Neutrophil (primary cell): ENCODE measurements around the gene ATG4B.
A peak's percentile ranks its signal among the peaks of the same experiment; 100 is the strongest.

Experiments
- H3K27ac ChIP-seq: fragments of 200-600 bp; sonication (generic); 2 replicates; pipeline ENCODE4 v1.5.1; 2016; ENCODE audit warnings: mild to moderate bottlenecking, moderate library complexity
- H3K27me3 ChIP-seq: fragments of 200-600 bp; sonication (generic); 2 replicates; pipeline ENCODE4 v1.6.0; 2016; ENCODE audit warnings: mild to moderate bottlenecking
- H3K36me3 ChIP-seq: fragments of 200-600 bp; sonication (generic); 2 replicates; pipeline ENCODE4 v1.5.1; 2017
- H3K4me1 ChIP-seq, 2 experiments: fragments of 200-600 bp in 1 of 2; sonication (generic) in 1 of 2; 1 replicate in 1 of 2; 2 replicates in 1 of 2; pipeline versions ENCODE4 v1.5.1 to v1.6.1; 2013 to 2016; ENCODE audit warnings: low read depth in 1 of 2, low read length in 1 of 2, mild to moderate bottlenecking in 1 of 2, moderate library complexity in 1 of 2; ENCODE audit not compliant: control insufficient read depth in 1 of 2, insufficient read depth in 1 of 2
- H3K4me3 ChIP-seq, 2 experiments: fragments of 200-600 bp in 1 of 2; sonication (generic) in 1 of 2; 1 replicate in 1 of 2; 2 replicates in 1 of 2; pipeline ENCODE4 v1.5.1; 2013 to 2016; ENCODE audit warnings: low read depth in 1 of 2, low read length in 1 of 2, mild to moderate bottlenecking in 1 of 2, moderate library complexity in 1 of 2
- H3K9me3 ChIP-seq: fragments of 200-600 bp; sonication (generic); 2 replicates; pipeline ENCODE4 v1.5.1; 2016
- CTCF ChIP-seq: fragments of 200-600 bp; sonication (generic); IDR thresholded peaks from 2 replicates; pipeline ENCODE4 v1.5.1; 2016; ENCODE audit warnings: antibody characterized with exemption

ATG4B gene

GRCh38 chr2:241616168-241617125, 21.0 kb upstream of the ATG4B start:
- Histone ChIP-seq H3K9me3 (no peaks in the 10 kb centered on the region), H3K4me3 (peak overlapping the region; percentile 64 to 65), H3K4me1 (peaks cover 8 to 11% of the 10 kb centered on the region in 2 experiments), H3K27me3 (no peaks in the 10 kb centered on the region), H3K36me3 (no peaks in the 10 kb centered on the region), H3K27ac (no peak overlapping the region)
- no peak for TF ChIP-seq CTCF

GRCh38 chr2:241617431-241618154, 19.9 kb upstream of the ATG4B start:
- TF ChIP-seq CTCF: no peak
- no peaks in the 10 kb centered on the region for H3K27me3 ChIP-seq
- H3K9me3 ChIP-seq: no peaks in the 10 kb centered on the region
- peak overlapping the region; percentile 47 for H3K27ac ChIP-seq
- peak overlapping the region; percentile 64 to 65 for H3K4me3 ChIP-seq
- peaks cover 8 to 11% of the 10 kb centered on the region in 2 experiments for H3K4me1 ChIP-seq
- H3K36me3 ChIP-seq: no peaks in the 10 kb centered on the region

- H3K36me3 ChIP-seq: no peaks in the 10 kb centered on the region
- H3K27ac ChIP-seq: no peak overlapping the region
- no peaks in the 10 kb centered on the region for H3K27me3 ChIP-seq
- peaks cover 8 to 11% of the 10 kb centered on the region in 2 experiments for H3K4me1 ChIP-seq
- H3K4me3 ChIP-seq: no peak overlapping the region
- no peaks in the 10 kb centered on the region for H3K9me3 ChIP-seq
- no peak for TF ChIP-seq CTCF
These were observed 19.1 kb upstream of the ATG4B start for GRCh38 chr2:241618296-241618805.

GRCh38 chr2:241618829-241619228, 18.7 kb upstream of the ATG4B start:
- H3K27me3 ChIP-seq: no peaks in the 10 kb centered on the region
- no peak for TF ChIP-seq CTCF
- no peak overlapping the region for H3K27ac ChIP-seq
- no peak overlapping the region for H3K4me3 ChIP-seq
- H3K36me3 ChIP-seq: no peaks in the 10 kb centered on the region
- no peaks in the 10 kb centered on the region for H3K9me3 ChIP-seq
- peaks cover 8 to 11% of the 10 kb centered on the region in 2 experiments for H3K4me1 ChIP-seq

GRCh38 chr2:241619597-241620418, 17.7 kb upstream of the ATG4B start:
- no peaks in the 10 kb centered on the region for H3K36me3 ChIP-seq
- no peaks in the 10 kb centered on the region for H3K27me3 ChIP-seq
- H3K4me1 ChIP-seq: peaks cover 8 to 11% of the 10 kb centered on the region in 2 experiments
- TF ChIP-seq CTCF: no peak
- H3K9me3 ChIP-seq: no peaks in the 10 kb centered on the region
- no peak overlapping the region for H3K4me3 ChIP-seq
- H3K27ac ChIP-seq: no peak overlapping the region
